NCI-H82 (cell line): ENCODE results near the gene MTRF1L.
A peak's percentile ranks its signal among the peaks of the same experiment; 100 is the strongest.
"Not testable (repeated sequence)": the region's sequence is repeated elsewhere in the genome, so short reads cannot be mapped to it uniquely, and the experiment has no call there.

Experiments
- DNase-seq: peaks from one replicate; lab custom pipeline; 2025; lab: John Stamatoyannopoulos, UW

Gene MTRF1L

GRCh38 chr6:153001767-153002612, 519 bp downstream of the MTRF1L start:
- DNase-seq = peak; percentile 60

GRCh38 chr6:153000790-153001189, 1.7 kb downstream of the MTRF1L start:
- DNase-seq = not testable (repeated sequence)

- no peak for DNase-seq
Observed at GRCh38 chr6:153000243-153000642, 2.3 kb downstream of the MTRF1L start.

GRCh38 chr6:152999538-152999937, 3.0 kb downstream of the MTRF1L start:
- not testable (repeated sequence) for DNase-seq

GRCh38 chr6:152993847-152994246, 8.7 kb downstream of the MTRF1L start:
- DNase-seq = no peak

- peak; percentile 22 for DNase-seq
Observed at GRCh38 chr6:152993431-152993830, 9.1 kb downstream of the MTRF1L start.

- DNase-seq = no peak
Observed at GRCh38 chr6:152986978-152987377, 15.5 kb downstream of the MTRF1L start.

GRCh38 chr6:152985300-152985699, 17.2 kb downstream of the MTRF1L start:
- not testable (repeated sequence) for DNase-seq

- DNase-seq = peak; percentile 47
Observed at GRCh38 chr6:152984513-152984872, 18.0 kb downstream of the MTRF1L start.

GRCh38 chr6:152983637-152984512, 18.6 kb downstream of the MTRF1L start:
- DNase-seq = peak; percentile 78

GRCh38 chr6:152982904-152983636, 19.4 kb downstream of the MTRF1L start, which contains the start of gene FBXO5:
TSS of gene FBXO5 (minus strand) at chr6:152983041. CDS start at chr6:152982959, 82 bp downstream.
- DNase-seq = peak; percentile 99

GRCh38 chr6:152981989-152982903, 20.3 kb downstream of the MTRF1L start:
- DNase-seq = peak; percentile 73

- DNase-seq = peak; percentile 43
Observed at GRCh38 chr6:152981219-152981618, 21.3 kb downstream of the MTRF1L start.

- DNase-seq = peak; percentile 8
Observed at GRCh38 chr6:152980656-152981055, 21.9 kb downstream of the MTRF1L start.

GRCh38 chr6:152979116-152979515, 23.4 kb downstream of the MTRF1L start:
- no peak for DNase-seq

- no peak for DNase-seq
Observed at GRCh38 chr6:152978058-152978457, 24.5 kb downstream of the MTRF1L start.

GRCh38 chr6:152977556-152977955, 25.0 kb downstream of the MTRF1L start:
- no peak for DNase-seq

GRCh38 chr6:152976749-152977148, 25.8 kb downstream of the MTRF1L start:
- no peak for DNase-seq

- DNase-seq = no peak
Observed at GRCh38 chr6:152975204-152975915, 27.1 kb downstream of the MTRF1L start.

GRCh38 chr6:152973916-152974315, 28.6 kb downstream of the MTRF1L start:
- no peak for DNase-seq
